DND-41 (cell line): ENCODE results near the gene ERVFRD-1.
A peak's percentile ranks its signal among the peaks of the same experiment; 100 is the strongest.

ENCODE experiments used
- ATAC-seq: fragments of 200-7000 bp; cut with Tn5 transposase; 3 replicates; pipeline ENCODE4 v1.9.1; 2021; ENCODE audit warnings: low read depth; ENCODE audit not compliant: insufficient read depth
- DNase-seq: peaks from one replicate; pipeline ENCODE4 v3.0.0-alpha.2; 2020
- H2AFZ ChIP-seq: 2 replicates; pipeline ENCODE4 v1.6.0; 2012; ENCODE audit warnings: low read depth, low read length
- H3K27ac ChIP-seq: 2 replicates; pipeline ENCODE4 v1.5.1; 2012; ENCODE audit warnings: low read length, inconsistent platforms
- H3K27me3 ChIP-seq: fragments of 200-600 bp; sonication (generic); 2 replicates; pipeline ENCODE4 v1.6.0; 2012; ENCODE audit warnings: low read length, mild to moderate bottlenecking, inconsistent platforms; ENCODE audit not compliant: insufficient read depth, poor library complexity
- H3K36me3 ChIP-seq: 2 replicates; pipeline ENCODE4 v1.5.1; 2012; ENCODE audit warnings: low read length, inconsistent platforms; ENCODE audit not compliant: insufficient read depth
- H3K4me1 ChIP-seq: 2 replicates; pipeline ENCODE4 v1.5.1; 2012; ENCODE audit warnings: mild to moderate bottlenecking, low read length; ENCODE audit not compliant: insufficient read depth
- H3K4me2 ChIP-seq: 2 replicates; pipeline ENCODE4 v1.6.0; 2012; ENCODE audit warnings: mild to moderate bottlenecking, moderate library complexity, low read length, inconsistent platforms; ENCODE audit not compliant: insufficient read depth
- H3K4me3 ChIP-seq, 2 experiments: fragments of 200-600 bp in 1 of 2; shearing (Covaris generic) in 1 of 2; 2 replicates each; pipeline ENCODE4 v1.5.1; 2012 to 2016; ENCODE audit warnings: inconsistent platforms in 2 of 2, low read length in 2 of 2, mild to moderate bottlenecking in 2 of 2, low read depth in 1 of 2, moderate library complexity in 1 of 2
- H3K79me2 ChIP-seq: 2 replicates; pipeline ENCODE4 v1.6.0; 2012; ENCODE audit warnings: low read length, inconsistent platforms; ENCODE audit not compliant: insufficient read depth
- H3K9ac ChIP-seq: 2 replicates; pipeline ENCODE4 v1.6.0; 2012; ENCODE audit warnings: low read depth, mild to moderate bottlenecking, inconsistent platforms, low read length, moderate library complexity
- H3K9me3 ChIP-seq: 2 replicates; pipeline ENCODE4 v1.5.1; 2012; ENCODE audit warnings: low read length, moderate library complexity, mild to moderate bottlenecking, inconsistent platforms; ENCODE audit not compliant: insufficient read depth, severe bottlenecking
- H4K20me1 ChIP-seq: 2 replicates; pipeline ENCODE4 v1.6.0; 2012; ENCODE audit warnings: low read length; ENCODE audit not compliant: insufficient read depth
- EZH2 ChIP-seq: IDR thresholded peaks from 3 replicates; pipeline ENCODE4 v1.6.1; 2012; ENCODE audit warnings: borderline replicate concordance, low read depth, mild to moderate bottlenecking, moderate library complexity, low read length, inconsistent platforms; ENCODE audit not compliant: severe bottlenecking
- TF ChIP-seq, protein P1 (sequence below): IDR thresholded peaks from 2 replicates; pipeline ENCODE4 v1.5.1; 2012; ENCODE audit warnings: borderline replicate concordance, low read length, moderate library complexity, mild to moderate bottlenecking; ENCODE audit not compliant: poor library complexity, severe bottlenecking; ENCODE audit errors: extremely low read depth

ERVFRD-1 gene

GRCh38 chr6:11128608-11129007 is 17.1 kb upstream of the ERVFRD-1 start:
- ATAC-seq (no peak), DNase-seq (no peak)
- H4K20me1 ChIP-seq = peaks cover 42% of the 10 kb centered on the region
- no peaks in the 10 kb centered on the region for H3K27me3 ChIP-seq
- H2AFZ ChIP-seq = no peak overlapping the region
- no peaks in the 10 kb centered on the region; the same call in 1 of the 2 replicates for H3K36me3 ChIP-seq
- H3K4me2 ChIP-seq = no peak overlapping the region
- H3K4me1 ChIP-seq = no peaks in the 10 kb centered on the region
- H3K4me3 ChIP-seq = no peak overlapping the region
- no peaks in the 10 kb centered on the region for H3K9me3 ChIP-seq
- no peak overlapping the region for H3K9ac ChIP-seq
- peaks cover 75% of the 10 kb centered on the region for H3K79me2 ChIP-seq
- no peak for TF ChIP-seq EZH2
- TF ChIP-seq, protein P1, sequence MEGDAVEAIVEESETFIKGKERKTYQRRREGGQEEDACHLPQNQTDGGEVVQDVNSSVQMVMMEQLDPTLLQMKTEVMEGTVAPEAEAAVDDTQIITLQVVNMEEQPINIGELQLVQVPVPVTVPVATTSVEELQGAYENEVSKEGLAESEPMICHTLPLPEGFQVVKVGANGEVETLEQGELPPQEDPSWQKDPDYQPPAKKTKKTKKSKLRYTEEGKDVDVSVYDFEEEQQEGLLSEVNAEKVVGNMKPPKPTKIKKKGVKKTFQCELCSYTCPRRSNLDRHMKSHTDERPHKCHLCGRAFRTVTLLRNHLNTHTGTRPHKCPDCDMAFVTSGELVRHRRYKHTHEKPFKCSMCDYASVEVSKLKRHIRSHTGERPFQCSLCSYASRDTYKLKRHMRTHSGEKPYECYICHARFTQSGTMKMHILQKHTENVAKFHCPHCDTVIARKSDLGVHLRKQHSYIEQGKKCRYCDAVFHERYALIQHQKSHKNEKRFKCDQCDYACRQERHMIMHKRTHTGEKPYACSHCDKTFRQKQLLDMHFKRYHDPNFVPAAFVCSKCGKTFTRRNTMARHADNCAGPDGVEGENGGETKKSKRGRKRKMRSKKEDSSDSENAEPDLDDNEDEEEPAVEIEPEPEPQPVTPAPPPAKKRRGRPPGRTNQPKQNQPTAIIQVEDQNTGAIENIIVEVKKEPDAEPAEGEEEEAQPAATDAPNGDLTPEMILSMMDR = no peak
- H3K27ac ChIP-seq = no peak overlapping the region

GRCh38 chr6:11126876-11127275 is 15.4 kb upstream of the ERVFRD-1 start:
- H3K27me3 ChIP-seq = no peaks in the 10 kb centered on the region
- peaks cover 43% of the 10 kb centered on the region for H4K20me1 ChIP-seq
- H3K4me1 ChIP-seq = no peaks in the 10 kb centered on the region
- no peaks in the 10 kb centered on the region for H3K9me3 ChIP-seq
- H3K4me2 ChIP-seq = no peak overlapping the region
- ATAC-seq (no peak), DNase-seq (no peak)
- no peak overlapping the region for H2AFZ ChIP-seq
- H3K9ac ChIP-seq = no peak overlapping the region
- peaks cover 85% of the 10 kb centered on the region for H3K79me2 ChIP-seq
- H3K4me3 ChIP-seq = no peak overlapping the region
- H3K36me3 ChIP-seq = no peaks in the 10 kb centered on the region; the same call in 1 of the 2 replicates
- no peak overlapping the region for H3K27ac ChIP-seq
- TF ChIP-seq, protein P1 = no peak
- no peak for TF ChIP-seq EZH2

DNA sequence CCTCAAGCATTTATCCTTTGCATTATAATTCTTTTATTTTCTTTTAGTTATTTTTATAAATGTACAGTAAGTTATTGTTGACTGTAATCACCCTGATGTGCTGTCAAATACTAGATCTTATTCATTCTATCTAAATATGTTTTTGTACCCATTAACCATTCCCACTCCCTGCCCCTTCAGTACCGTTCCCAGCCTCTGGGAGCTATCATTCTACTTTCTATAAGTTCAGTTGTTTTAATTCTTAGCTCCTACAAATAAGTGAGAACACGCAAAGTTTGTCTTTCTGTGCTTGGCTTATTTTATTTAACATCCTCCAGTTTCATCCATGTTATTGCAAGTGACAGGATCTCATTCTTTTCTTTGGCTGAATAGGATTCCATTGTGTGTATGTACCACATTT is 12.5 kb upstream of the ERVFRD-1 start:
- TF ChIP-seq EZH2 = no peak
- TF ChIP-seq, protein P1 = peak; percentile 15
- Histone ChIP-seq H3K4me1 (no peaks in the 10 kb centered on the region), H3K79me2 (peaks cover 85% of the 10 kb centered on the region), H3K36me3 (no peaks in the 10 kb centered on the region; the same call in 1 of the 2 replicates), H4K20me1 (peaks cover 54% of the 10 kb centered on the region), H3K9ac (no peak overlapping the region), H3K27me3 (no peaks in the 10 kb centered on the region), H3K9me3 (no peaks in the 10 kb centered on the region), H3K4me3 (no peak overlapping the region), H3K4me2 (no peak overlapping the region), H3K27ac (no peak overlapping the region), H2AFZ (no peak overlapping the region)
- no peak for DNase-seq
- ATAC-seq = no peak

DNA sequence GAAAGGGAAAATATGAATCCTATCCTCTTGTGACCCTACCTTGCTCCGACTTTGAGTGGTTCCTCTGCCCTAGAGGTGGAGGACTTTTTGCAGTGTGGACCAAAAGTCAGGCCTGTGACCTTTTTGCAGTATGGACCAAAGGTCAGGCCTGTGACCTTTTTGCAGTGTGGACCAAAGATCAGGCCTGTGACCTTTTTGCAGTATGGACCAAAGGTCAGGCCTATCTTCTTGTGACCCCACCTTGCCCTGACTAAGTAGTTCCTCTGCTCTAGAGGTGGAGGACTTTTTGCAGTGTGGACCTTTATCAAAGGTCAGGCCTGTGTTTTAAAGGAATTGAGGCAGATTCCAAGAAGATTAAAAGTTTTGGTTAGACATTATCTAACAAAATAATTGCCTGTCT is 10.9 kb upstream of the ERVFRD-1 start:
- ATAC-seq (no peak), DNase-seq (no peak)
- TF ChIP-seq, protein P1 = no peak
- TF ChIP-seq EZH2 = no peak
- Histone ChIP-seq H3K9me3 (no peaks in the 10 kb centered on the region), H3K9ac (no peak overlapping the region), H3K27me3 (no peaks in the 10 kb centered on the region), H3K36me3 (no peaks in the 10 kb centered on the region; the same call in 1 of the 2 replicates), H3K79me2 (peaks cover 88% of the 10 kb centered on the region), H3K4me2 (no peak overlapping the region), H3K4me1 (no peaks in the 10 kb centered on the region), H3K27ac (no peak overlapping the region), H3K4me3 (no peak overlapping the region), H2AFZ (no peak overlapping the region), H4K20me1 (peaks cover 50% of the 10 kb centered on the region)
